IPS DF 19.7 (cell line): ENCODE measurements around the gene NLK.
"Not testable (repeated sequence)": the region's sequence is repeated elsewhere in the genome, so short reads cannot be mapped to it uniquely, and the experiment has no call there.

Experiments
- DNase-seq: peaks from one replicate; pipeline ENCODE4 v3.0.0-alpha.2; 2013; ENCODE audit warnings: low read depth, low spot score

Gene NLK

DNA sequence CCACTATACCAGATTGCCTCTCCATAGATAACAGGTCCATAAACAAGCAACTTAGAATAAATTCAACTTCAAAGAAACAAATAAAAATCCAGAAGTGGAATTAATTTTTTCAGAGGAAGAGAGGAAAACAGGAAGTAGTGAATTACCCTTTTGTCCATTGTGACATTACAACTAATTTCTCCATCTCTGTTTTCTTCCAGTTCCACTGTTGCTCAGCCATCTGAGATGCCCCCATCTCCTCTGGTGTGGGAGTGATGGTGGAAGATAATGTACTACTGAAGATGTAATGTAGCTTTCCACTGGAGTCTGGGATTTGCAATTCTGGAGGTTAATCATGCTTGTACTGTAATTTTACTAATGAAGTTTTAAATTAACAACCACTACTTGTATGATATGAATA lies 151.9 kb downstream of the NLK start:
- no peak for DNase-seq

DNA sequence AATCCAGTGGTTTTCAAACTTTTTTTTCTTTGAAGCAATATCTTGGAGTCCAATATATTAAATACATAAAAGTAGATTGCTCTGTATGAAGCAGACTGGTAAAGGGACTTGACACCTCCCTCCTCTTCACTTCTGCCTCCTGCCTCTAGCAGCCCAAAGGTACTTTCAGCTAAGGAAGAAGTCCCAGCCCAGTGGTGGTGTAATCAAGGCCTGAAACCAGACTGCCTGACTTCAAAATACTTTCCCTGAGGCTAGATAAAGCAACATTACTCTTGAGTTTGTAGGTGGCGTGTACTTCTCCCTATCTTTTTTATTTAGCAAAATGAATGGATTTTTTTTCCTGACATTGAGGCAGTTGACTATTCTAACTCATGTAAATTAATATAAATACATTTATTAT lies 154.2 kb downstream of the NLK start:
- no peak for DNase-seq

DNA sequence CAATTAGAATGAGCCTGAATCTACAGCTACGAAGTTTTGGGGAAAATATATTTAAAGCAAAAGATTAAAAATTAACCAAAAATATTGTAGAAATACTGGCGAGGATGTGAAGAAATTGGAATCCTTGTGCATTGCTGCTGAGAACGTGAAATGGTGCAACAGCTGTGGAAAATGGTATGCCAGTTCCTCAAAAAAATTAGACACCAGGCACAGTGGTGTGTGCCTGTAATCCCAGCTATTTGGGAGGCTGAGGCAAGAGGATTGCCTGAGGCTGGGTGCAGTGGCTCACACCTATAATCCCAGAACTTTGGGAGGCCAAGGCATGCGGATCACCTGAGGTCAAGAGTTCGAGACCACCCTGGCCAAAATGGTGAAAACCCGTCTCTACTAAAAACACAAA lies 156.6 kb downstream of the NLK start:
- DNase-seq, result no peak

DNA sequence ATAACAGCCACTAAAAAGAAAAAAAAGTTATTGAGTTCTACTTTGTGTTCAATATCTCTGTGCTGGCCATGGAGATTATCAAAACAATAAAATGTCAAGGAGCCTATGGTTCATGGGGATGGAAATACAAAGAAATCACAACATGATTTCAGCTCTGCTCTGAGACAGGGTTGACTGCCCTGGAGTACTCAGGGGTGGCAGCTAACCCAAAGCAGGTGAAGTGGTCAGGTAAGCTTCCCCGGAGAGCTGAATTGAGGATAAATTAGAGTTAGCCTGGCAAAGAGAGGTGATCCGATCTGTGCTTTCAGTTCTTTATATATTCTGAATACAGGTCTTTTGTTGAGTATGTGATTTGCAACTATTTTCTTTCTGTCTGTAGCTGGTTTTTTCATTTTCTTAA lies 157.3 kb downstream of the NLK start:
- no peak for DNase-seq

DNA sequence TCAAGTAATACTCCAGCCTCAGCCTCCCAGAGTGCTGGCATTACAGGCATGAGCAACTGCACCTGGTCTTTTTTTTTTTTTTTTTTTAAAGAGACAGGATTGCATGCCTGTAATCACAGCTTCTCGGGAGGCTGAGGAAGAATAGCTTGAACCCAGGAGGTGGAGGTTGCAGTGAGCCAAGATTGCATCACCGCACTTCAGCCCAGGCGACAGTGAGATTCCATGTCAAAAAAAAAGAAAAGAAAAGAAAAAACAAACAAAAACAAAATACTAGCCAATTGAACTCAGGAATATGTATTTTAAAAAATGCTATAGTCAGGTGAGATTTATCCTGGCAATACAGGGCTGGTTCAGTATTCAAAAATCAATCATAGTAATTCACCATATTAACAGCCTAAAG lies 158.8 kb downstream of the NLK start:
- no peak for DNase-seq

DNA sequence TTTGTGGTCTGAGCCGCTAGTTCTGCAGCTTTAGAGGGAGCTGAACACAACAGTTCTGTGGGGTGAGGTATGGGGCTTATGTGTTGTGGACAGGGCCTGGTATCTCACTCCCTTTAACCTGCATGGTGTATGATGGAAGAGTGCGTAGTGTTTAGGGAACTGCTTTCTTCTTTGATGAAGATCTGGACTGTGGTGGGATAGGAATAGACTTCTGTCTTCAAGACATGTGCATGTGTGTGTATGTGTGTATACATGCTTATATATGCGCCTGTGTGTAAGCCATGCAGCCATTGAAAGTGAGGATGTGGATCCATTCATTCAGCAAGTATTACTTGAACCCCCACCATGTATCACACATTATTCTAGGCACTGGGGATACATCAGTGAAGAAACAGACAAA lies 161.8 kb downstream of the NLK start:
- DNase-seq, result no peak

DNA sequence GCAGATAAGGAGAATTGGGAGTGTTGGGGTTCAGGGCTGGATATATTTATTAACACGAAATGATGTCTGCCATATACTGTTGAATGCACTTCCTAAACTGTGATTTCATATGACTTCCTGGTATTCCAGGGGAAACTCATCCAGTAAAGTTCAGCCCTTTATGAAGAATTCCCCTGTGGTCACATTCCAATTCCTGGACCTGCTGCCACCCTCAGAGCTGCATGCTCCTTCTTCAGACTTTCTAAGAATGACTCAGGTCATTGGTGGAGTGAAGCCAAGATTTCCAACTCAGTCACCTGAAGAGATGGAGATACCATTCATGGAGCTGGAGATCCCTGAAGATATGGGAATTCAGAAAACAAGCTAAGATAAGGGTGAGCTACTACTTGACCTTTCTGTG lies 162.3 kb downstream of the NLK start:
- no peak for DNase-seq

DNA sequence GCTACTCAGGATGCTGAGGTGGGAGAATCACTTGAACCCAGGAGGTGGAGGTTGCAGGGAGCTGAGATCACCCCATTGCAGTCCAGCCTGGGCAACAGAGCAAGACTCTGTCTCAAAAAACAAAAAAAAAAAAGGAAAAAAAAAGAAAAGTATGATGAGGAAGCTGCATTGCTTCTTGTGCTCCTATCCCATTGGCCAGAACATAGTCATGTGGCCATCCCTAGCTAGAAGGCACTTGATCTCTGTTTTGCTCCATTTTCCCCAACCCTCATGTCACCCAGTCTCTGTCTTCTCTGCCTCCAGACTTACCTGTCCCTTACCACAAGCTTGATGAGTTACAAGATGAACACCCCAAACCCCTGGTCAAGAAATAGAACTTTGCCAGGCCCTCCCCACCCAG lies 163.8 kb downstream of the NLK start:
- DNase-seq, result no peak

DNA sequence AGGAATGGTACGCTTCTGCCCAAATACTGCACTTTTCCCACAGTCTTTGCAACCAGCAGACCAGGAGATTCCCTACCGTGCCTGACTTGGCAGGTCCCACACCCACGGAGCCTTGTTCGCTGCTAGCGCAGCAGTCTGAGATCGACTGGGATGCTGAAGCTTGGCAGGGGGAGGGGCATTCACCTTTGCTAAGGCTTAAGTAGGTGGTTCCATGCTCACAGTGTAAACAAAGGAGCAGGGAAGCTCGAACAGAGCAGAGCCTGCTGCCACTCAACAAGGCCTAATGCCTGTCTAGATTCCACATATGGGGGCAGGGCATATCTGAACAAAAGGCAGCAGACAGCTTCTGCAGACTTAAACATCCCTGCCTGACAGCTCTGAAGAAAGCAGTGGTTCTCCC lies 169.3 kb downstream of the NLK start:
- DNase-seq, result no peak

DNA sequence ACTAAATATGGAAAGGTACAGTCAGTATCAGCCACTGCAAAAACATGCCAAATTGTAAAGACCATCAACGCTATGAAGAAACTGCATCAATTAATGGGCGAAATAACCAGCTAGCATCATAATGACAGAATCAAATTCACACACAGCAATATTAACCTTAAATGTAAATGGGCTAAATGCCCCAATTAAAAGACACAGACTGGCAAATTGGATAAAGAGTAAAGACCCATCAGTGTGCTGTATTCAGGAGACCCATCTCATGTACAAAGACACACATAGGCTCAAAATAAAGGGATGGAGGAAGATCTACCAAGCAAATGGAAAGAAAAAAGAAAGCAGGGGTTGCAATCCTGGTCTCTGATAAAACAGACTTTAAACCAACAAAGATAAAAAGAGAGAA lies 171.1 kb downstream of the NLK start:
- DNase-seq, result not testable (repeated sequence)

DNA sequence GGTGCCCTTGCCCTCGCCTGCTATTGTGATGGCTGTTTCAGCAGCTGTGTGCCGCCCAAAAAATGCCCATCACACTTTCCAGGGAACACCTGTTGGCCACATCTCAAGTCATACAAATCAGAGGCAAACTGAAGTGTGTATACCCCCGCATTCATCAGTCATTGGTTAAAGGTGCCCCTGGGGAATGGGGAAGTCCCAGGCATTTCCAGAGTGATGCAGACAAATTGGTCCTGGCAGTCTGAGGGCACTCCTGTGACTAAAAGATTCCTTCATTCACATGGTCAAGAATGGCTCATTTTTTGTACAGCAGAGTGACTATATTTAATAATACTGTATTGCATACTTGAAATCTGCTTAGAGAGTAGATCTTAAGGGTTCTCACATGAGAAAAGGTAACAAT lies 173.6 kb downstream of the NLK start:
- no peak for DNase-seq

DNA sequence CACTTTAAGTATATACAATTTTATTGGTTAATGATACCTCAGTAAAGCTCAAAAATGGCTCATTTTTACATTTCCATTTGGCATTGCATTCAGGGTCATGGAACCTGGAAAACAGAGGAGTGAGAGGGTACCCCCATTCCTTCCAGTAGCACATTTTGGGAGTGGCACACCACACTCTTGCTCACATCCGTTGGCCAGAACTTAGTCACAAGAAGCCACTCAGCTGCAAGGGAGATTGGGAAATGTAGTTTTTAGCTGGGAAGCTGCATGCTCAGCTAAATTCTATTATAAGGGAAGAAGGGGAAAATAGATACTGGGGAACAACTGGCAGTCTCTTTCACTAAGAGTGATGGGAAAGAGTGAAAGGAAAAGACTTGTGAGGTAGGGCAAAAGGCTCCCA lies 174.1 kb downstream of the NLK start:
- no peak for DNase-seq

DNA sequence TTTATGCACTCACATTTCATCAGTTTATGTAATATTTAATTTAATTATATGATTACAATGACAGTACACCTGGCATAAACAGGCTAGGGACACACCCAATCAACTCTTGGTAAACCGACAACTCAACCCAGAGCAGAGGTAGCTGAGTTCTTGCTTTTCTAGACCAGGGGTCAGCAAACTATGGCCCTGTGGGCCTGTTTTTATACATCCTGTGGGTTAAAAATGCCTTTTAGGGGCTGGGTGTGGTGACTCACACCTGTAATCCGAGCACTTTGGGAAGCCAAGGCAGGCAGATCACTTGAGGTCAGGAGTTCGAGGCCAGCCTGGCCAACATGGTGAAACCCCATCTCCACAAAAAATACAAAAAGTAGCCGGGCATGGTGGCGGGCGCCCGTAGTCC lies 177.3 kb downstream of the NLK start:
- DNase-seq, result no peak

DNA sequence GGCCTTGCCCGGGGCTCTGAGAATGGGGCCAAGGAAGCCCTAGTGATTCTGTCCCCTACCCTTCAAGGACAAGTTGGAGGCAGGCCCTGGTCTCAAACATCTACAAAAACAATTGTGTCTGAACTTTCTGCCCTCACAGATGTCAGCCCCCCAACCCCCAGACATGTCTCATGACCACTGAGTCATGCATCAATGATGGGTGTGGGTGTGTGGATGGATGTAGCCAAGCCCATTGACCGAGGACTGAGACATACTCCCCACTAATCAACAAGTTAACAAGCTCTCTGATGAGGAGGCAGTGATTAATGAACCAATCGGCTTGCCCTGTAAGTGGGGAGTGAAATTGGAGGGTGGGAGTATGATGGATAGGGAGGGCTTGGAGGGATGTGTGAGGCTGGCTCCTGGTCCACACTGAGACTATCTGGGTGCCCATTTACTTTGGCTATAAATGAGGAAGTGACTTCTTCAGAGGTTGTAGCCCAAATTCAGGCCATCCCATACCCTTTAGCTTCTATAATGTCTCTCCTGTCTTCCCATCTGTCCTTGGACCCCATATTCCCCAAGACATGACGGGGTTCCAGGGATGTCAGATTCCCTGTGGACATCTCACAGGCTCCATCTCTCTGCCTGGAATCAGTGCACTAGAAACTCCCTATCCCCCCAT lies 179.4 kb downstream of the NLK start:
- DNase-seq, result no peak

DNA sequence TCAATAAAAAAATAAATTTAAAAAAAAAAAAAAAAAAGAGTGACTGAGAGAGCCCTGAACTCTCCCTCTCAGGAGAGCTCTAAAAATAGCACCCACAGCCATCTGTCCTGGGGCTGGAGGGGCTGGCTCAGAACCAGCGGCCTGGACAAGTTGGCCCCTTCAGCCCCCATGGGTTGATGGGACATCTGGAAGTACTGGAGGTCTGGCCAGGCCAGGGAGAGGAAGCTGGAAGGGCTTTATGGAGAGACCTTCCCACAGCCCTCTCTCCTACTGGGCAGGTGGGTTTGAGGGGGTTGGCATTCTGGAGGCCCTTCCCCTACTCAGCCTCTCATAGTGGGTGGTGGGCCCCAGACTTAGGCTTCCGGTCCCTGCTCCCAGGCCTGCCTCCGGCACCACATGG lies 182.8 kb downstream of the NLK start:
- DNase-seq, result no peak

DNA sequence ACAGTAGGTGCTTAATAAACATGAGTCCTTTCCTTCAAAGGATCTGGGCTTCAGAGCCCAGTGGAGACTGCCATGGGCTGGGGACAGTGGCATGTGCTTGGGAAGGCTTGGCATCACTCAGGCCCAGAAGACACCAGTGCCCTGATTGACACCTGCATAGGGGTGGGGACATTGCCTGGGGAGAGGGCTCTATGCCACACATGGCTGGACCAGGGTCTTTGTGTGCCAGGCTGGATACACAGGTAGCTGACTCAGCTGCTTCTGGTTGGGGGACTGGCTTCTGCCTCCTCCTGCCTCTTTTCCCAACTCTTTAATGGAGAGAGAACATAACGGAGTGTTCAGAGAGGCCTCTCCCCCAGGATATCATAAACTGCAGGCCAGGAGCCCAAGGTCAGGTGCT lies 183.4 kb downstream of the NLK start:
- no peak for DNase-seq

DNA sequence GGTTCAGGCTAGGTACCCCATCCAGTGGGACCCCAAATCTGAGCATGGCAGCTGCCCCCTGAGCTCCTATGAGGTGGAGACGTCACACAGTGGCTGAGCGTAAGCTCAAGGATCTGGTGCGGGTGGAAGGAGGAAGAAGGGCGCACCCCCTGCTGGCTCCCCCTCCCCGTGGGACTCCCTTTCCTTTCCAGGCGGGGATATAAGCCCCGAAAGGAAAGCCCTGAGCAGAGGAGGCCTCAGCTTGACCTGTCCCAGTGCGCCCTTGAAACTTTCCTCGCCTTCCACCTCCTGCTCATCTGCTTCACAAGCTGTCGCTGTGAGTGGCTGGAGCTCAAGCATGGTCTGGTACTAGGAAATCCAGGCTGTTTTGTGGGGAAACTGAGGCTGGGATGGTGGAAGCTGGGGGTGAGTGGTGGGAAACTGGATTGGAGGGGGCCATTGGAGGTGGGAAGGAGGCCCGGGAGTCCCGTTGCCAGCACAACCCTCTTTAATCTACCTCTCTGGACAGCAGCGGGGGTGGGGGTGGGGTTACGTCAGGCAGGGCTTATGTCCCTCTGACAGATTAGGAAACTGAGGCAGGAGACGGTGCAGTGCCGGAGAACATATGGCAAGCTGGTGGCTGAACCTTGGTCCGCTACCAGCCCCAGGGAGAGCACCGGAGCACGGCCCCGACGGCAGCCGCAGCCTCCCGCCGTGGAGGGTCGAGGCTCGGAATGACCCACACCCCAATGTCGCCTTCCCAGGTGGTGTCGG lies 184.3 kb downstream of the NLK start:
- no peak for DNase-seq

DNA sequence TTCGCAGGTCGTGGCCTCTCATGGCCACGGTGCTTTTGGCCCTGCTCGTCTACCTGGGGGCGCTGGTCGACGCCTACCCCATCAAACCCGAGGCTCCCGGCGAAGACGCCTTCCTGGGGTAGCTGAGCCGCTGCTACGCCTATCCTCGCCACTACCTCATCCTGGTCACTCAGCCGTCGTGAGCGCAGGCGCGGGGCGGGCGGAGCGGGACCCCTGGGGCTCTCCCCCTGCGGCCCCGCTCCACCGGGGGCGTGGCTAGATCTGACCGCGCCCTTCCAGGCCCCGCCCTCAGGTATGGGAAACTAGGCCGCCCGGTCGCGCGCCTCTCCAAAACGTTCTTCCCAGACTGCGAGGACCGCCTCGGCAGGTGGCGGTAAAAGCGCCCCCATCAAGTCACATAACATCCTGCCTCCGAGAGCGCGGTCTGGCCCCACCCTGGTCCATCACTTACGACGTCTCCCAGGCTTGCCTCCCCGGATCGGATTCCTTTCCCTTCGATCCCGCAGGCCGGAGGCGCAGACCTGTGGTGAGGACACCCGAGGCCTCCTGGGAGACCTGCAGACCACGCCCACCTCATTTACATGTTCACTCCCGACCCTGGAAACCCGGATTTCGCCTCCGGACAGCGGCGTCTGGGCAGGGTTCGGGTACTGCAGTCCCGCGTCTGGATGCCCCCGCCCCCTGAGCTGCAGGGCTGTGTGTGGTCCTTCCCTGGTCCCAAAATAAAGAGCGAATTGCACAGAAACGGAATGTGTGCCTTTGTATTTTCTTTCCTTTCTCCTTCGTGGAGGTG lies 185.0 kb downstream of the NLK start:
- DNase-seq, result peak; percentile 89

DNA sequence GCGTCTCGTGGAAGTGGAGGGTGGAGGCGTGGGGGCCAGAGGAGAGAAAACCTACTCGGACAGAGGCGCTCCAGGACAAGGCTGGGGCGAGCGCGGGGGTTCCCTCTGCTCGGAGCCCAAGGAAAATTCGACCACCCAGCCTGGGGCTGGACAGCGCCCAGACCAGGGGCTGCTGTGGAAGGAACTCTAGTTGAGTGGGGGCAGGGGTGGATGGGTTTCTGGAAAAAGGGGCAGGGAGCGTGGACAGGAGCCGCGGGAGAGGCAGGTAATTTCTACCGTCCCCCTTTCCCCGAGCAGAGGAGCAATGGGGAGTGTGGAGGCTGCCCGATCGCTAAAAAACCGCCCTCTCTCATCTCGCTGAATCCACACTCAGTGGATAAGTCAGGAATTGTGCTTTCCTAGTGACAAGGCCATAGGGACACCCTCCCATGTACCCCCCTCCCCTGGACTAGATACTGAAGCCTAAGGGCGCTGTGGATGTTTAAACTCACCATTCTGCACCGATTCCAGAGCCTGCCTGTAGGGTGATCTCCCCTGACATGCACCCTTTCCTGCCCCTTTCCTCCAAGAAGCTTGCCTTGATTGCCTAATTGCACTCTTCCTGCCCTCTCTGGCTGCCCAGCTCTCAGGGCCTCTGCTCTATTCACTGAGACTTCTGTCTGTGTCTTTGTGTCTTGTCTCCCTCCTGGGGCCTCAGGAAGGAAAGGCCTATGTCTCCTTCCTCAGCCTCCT lies 185.8 kb downstream of the NLK start:
- DNase-seq, result no peak

DNA sequence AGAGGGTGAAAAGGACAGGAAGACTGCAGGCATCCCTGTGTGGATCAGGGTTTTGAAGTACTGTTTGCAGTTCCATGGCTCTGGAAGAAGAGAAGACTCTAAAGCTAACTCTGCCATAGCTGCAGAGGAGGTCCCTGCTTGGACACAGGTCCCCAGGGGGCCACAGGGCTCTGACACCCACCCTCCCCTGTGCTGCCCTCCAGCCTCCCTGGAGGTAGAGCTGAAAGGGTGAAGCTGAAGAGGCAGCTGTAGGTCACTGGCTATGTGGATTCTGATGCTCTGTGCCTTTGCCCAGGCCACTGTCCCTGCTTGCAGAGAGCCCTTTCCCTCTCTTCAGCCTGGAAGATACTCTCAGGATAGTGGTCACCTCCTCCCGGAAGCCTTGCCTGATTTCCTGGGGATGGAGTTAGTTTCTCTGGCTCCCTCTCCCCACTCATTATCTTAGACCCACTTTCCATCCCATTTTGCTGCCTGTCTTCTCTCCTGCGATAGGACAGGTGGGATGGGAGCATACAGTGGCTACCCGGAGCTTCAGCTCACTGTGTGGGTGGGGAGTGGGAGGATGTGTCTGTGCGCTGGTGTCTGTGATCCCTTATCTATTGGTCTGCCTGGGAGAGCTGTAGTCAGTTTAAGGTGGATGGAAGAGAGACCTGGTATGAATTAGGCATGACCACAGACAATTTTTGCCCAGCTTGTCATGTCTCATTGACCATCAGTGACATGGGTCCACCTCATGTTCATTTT lies 186.7 kb downstream of the NLK start:
- no peak for DNase-seq

DNA sequence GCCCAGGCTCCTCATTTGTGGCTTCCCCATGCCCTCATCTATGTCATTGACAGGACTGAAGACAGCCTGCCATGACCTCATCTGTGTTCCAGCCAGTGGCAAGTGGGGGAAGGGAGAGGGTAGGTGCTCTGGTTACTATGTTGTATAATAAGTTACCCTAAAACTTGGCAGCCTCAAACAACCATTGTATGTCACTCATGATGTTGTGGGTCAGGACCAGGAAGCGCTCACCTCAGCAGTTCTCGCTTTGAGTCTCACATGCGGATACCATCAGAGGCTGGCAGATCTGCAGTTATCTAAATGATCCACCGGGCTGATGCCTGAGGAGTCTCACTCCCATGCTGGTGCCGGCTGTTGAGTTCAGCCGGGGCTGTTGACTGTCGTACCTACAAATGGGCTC lies 187.5 kb downstream of the NLK start:
- DNase-seq, result no peak
